K562 (cell line): ENCODE results near the gene PHPT1. TPM values are rescaled to one million over a fixed set of nuclear protein-coding genes. Genes with fewer than 3 reads are reported as not detected.
A peak's percentile ranks its signal among the peaks of the same experiment; 100 is the strongest.

Experiments used
- HNRNPK ChIP-seq: fragments of 200-400 bp; formaldehyde crosslinking; IDR thresholded peaks from one replicate; pipeline ENCODE4 v1.6.1; 2018; ENCODE audit warnings: mild to moderate bottlenecking, low read depth, low read length; ENCODE audit not compliant: poor library complexity, severe bottlenecking
- MNT ChIP-seq, 2 experiments: fragments of 450-650 bp; conservative IDR thresholded peaks; 2 replicates each; pipeline ENCODE4 v1.6.1; 2017; ENCODE audit warnings: mild to moderate bottlenecking in 2 of 2, moderate library complexity in 2 of 2
- NR2C2 ChIP-seq, 2 experiments: fragments of 200-800 bp in 1 of 2; sonication (Bioruptor generic) in 1 of 2; sonication (generic) in 1 of 2; formaldehyde crosslinking in 1 of 2; IDR thresholded peaks; 2 replicates each; pipeline versions ENCODE4 v1.6.1 to v1.8.0; 2016 to 2022; ENCODE audit warnings: mild to moderate bottlenecking in 1 of 2, missing compliant biosample characterization in 1 of 2, missing genetic modification characterization in 1 of 2, missing genetic modification reagents in 1 of 2
- PRDM10 ChIP-seq: fragments of 450-650 bp; IDR thresholded peaks from 2 replicates; pipeline ENCODE4 v1.6.1; 2018; ENCODE audit not compliant: partially characterized antibody
- PREB ChIP-seq: sonication (generic); formaldehyde crosslinking; IDR thresholded peaks from 2 replicates; pipeline ENCODE4 v1.8.1; 2023; ENCODE audit warnings: mild to moderate bottlenecking, missing genetic modification reagents
- RB1 ChIP-seq: fragments of 450-650 bp; IDR thresholded peaks from 2 replicates; pipeline ENCODE4 v1.6.1; 2017; ENCODE audit warnings: low read depth, mild to moderate bottlenecking
- RBBP5 ChIP-seq: fragments of 200-600 bp; sonication (generic); IDR thresholded peaks from 2 replicates; pipeline ENCODE4 v1.6.1; 2012; ENCODE audit warnings: borderline replicate concordance, mild to moderate bottlenecking, low read length, control low read depth, inconsistent platforms; ENCODE audit not compliant: insufficient read depth, poor library complexity, severe bottlenecking
- SNIP1 ChIP-seq: fragments of 450-650 bp; IDR thresholded peaks from 2 replicates; pipeline ENCODE4 v1.7.1; 2017; ENCODE audit warnings: low read depth, mild to moderate bottlenecking
- XRCC3 ChIP-seq: fragments of 450-650 bp; IDR thresholded peaks from 2 replicates; pipeline ENCODE4 v1.6.1; 2017; ENCODE audit warnings: mild to moderate bottlenecking, moderate library complexity
- ZFX ChIP-seq: sonication (generic); formaldehyde crosslinking; IDR thresholded peaks from 2 replicates; pipeline ENCODE4 v1.8.0; 2022; ENCODE audit warnings: mild to moderate bottlenecking, missing genetic modification reagents, moderate library complexity
- ZNF699 ChIP-seq: fragments of 250-450 bp; sonication (Bioruptor Pico); IDR thresholded peaks from 2 replicates; pipeline ENCODE4 v1.8.0; 2021; ENCODE audit warnings: mild to moderate bottlenecking, moderate library complexity; ENCODE audit not compliant: insufficient replicate concordance
- ZNF75A ChIP-seq: fragments of 450-650 bp; formaldehyde crosslinking; IDR thresholded peaks from 2 replicates; pipeline ENCODE4 v1.4.0; 2020; ENCODE audit warnings: mild to moderate bottlenecking
- ZZZ3 ChIP-seq: fragments of 450-650 bp; IDR thresholded peaks from 2 replicates; pipeline ENCODE4 v1.6.1; 2016; ENCODE audit warnings: antibody characterized with exemption, mild to moderate bottlenecking, moderate library complexity
- polyA plus RNA-seq, 8 experiments: library from polyadenylated mRNA; depleted of rRNA in 4 of 8; stranded (reverse) in 5 of 8; unstranded in 3 of 8; fragments of >200 nt; fragmentation: Nextera tagmentation in 2 of 8; fragmentation: Illumina TruSeq in 1 of 8; extraction: Ambion mirVana in 2 of 8; extraction: Trizol in 1 of 8; gene quantifications; 2 replicates each; pipeline versions ENCODE4 v1.2.1 to v1.2.3, GENCODE V29; 2011 to 2014; ENCODE audit warnings: inconsistent platforms in 1 of 8, missing spikeins in 1 of 8
- total RNA-seq, 7 experiments: library from RNA; depleted of rRNA in 6 of 7; stranded (reverse); fragments of >200 nt in 6 of 7; fragmentation: Illumina TruSeq in 2 of 7; extraction: Trizol in 2 of 7; gene quantifications; 2 replicates each; pipeline versions ENCODE4 v1.2.1 to v1.2.3, GENCODE V29; 2011 to 2021; ENCODE audit warnings: low replicate concordance in 1 of 7
- TF ChIP-seq, protein P1 (sequence below): fragments of 450-650 bp; IDR thresholded peaks from 2 replicates; pipeline ENCODE4 v1.7.1; 2018; ENCODE audit warnings: mild to moderate bottlenecking, low read depth; ENCODE audit not compliant: partially characterized antibody
- TF ChIP-seq, protein P2 (sequence below): fragments of 200-800 bp; sonication (Bioruptor generic); IDR thresholded peaks from 2 replicates; pipeline ENCODE4 v1.6.1; 2017; ENCODE audit warnings: missing genetic modification characterization, missing compliant biosample characterization

PHPT1 gene
- total and polyA plus RNA-seq, 9 of the 15 experiments (the other 6 are each of a cell fraction or from before 2014, with no cell fraction given), result 20.9 to 166 (median 129) TPM

DNA sequence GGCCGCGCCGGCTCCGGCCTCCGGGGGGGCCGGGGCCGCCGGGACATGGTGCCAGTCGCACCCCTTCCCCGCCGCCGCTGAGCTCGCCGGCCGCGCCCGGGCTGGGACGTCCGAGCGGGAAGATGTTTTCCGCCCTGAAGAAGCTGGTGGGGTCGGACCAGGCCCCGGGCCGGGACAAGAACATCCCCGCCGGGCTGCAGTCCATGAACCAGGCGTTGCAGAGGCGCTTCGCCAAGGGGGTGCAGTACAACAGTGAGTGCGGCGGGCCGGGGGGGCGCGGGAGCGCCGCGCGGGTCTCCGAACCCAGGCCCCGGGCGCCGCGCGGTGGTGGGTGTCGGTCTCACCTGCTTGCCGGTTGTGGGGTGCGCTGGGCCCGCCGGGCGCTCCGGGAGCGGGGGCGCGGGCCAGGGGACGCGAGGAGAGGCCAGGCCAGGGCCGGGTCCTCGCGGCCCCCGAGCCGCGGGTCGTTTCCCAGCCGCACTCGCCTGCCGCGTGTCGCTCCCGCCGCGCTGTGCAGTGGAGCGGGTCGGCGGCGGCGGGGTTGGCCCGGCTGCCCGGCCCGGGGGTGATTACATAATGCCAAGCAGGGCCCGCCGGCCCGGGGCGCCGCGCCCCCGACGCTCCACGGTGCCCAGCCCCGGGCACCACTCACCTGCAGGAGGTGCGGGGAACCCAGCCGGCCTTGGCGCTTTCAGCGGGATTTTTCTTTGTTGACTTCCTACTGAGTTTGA, 41.0 kb upstream of the PHPT1 start (continued):
- no peak for TF ChIP-seq ZNF699 (CRISPR knock-in tag)
- no peak for TF ChIP-seq SNIP1
- no peak for TF ChIP-seq PREB (CRISPR knock-in tag)
- TF ChIP-seq NR2C2 (CRISPR knock-in tag; IDR thresholded peaks at IDR 0.05), result no peak
- TF ChIP-seq NR2C2 (tag; IDR thresholded peaks at IDR 0.05), result no peak
- peak; percentile 93 for TF ChIP-seq RBBP5
- TF ChIP-seq XRCC3, result no peak
- no peak for TF ChIP-seq HNRNPK
- no peak for TF ChIP-seq ZNF75A (CRISPR knock-in tag)
- no peak for TF ChIP-seq ZZZ3
- TF ChIP-seq ZFX (CRISPR knock-in tag), result peak; percentile 45
- TF ChIP-seq RB1, result 0 out of 2 replicates have a peak, but pooled peaks have one; percentile 12
- TF ChIP-seq MNT (conservative IDR thresholded peaks at IDR 0.05), result no peak
- TF ChIP-seq, protein P1, sequence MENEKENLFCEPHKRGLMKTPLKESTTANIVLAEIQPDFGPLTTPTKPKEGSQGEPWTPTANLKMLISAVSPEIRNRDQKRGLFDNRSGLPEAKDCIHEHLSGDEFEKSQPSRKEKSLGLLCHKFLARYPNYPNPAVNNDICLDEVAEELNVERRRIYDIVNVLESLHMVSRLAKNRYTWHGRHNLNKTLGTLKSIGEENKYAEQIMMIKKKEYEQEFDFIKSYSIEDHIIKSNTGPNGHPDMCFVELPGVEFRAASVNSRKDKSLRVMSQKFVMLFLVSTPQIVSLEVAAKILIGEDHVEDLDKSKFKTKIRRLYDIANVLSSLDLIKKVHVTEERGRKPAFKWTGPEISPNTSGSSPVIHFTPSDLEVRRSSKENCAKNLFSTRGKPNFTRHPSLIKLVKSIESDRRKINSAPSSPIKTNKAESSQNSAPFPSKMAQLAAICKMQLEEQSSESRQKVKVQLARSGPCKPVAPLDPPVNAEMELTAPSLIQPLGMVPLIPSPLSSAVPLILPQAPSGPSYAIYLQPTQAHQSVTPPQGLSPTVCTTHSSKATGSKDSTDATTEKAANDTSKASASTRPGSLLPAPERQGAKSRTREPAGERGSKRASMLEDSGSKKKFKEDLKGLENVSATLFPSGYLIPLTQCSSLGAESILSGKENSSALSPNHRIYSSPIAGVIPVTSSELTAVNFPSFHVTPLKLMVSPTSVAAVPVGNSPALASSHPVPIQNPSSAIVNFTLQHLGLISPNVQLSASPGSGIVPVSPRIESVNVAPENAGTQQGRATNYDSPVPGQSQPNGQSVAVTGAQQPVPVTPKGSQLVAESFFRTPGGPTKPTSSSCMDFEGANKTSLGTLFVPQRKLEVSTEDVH, result no peak
- TF ChIP-seq, protein P2, sequence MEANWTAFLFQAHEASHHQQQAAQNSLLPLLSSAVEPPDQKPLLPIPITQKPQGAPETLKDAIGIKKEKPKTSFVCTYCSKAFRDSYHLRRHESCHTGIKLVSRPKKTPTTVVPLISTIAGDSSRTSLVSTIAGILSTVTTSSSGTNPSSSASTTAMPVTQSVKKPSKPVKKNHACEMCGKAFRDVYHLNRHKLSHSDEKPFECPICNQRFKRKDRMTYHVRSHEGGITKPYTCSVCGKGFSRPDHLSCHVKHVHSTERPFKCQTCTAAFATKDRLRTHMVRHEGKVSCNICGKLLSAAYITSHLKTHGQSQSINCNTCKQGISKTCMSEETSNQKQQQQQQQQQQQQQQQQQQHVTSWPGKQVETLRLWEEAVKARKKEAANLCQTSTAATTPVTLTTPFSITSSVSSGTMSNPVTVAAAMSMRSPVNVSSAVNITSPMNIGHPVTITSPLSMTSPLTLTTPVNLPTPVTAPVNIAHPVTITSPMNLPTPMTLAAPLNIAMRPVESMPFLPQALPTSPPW, result peak; percentile 77
- TF ChIP-seq PRDM10, result no peak
